OCI-LY7 (cell line): Measurements from ENCODE around the gene AREL1. TPM values are rescaled to one million over a fixed set of nuclear protein-coding genes. Genes with fewer than 3 reads are reported as not detected.
"Not testable (repeated sequence)": the region's sequence is repeated elsewhere in the genome, so short reads cannot be mapped to it uniquely, and the experiment has no call there.

ENCODE experiments used
- Bru-seq: library from RNA; stranded (reverse); fragments of 400-500 nt; gene quantifications from one replicate; lab custom pipeline; 2021; lab: Mats Ljungman, UMichigan
- BruChase-seq, 2 experiments: library from RNA; stranded (reverse); fragments of 400-500 nt; gene quantifications; one replicate each; lab custom pipeline; 2021; lab: Mats Ljungman, UMichigan
- BruUV-seq: library from RNA; stranded (reverse); fragments of 400-500 nt; replicated peaks from 2 replicates; lab custom pipeline; 2021; lab: Mats Ljungman, UMichigan
- CTCF ChIA-PET: fragments of 300-600 bp; sonication (Branson Sonifier 250); formaldehyde crosslinking; loops from one replicate; lab custom pipeline; 2022; ENCODE audit warnings: antibody characterized with exemption; ENCODE audit not compliant: unreplicated experiment; lab: Charles Lee
- POLR2A ChIA-PET: fragments of 300-600 bp; sonication (Branson Sonifier 250); formaldehyde crosslinking; loops from one replicate; lab custom pipeline; 2022; ENCODE audit warnings: antibody characterized with exemption; lab: Charles Lee
- DNase-seq: peaks from one replicate; pipeline ENCODE4 v3.0.0-alpha.2; 2015; ENCODE audit warnings: low spot score
- H2AFZ ChIP-seq: fragments of 200-600 bp; sonication (generic), shearing (Covaris generic); 2 replicates; pipeline ENCODE4 v1.6.1; 2014; ENCODE audit warnings: mild to moderate bottlenecking, antibody characterized with exemption, low read length, moderate library complexity
- H3K27ac ChIP-seq: fragments of 200-600 bp; sonication (generic); 2 replicates; pipeline ENCODE4 v1.5.1; 2014; ENCODE audit warnings: mixed run types, low read depth, mild to moderate bottlenecking, moderate library complexity, low read length, inconsistent platforms; ENCODE audit not compliant: poor library complexity, severe bottlenecking
- H3K36me3 ChIP-seq: fragments of 200-600 bp; sonication (generic); 2 replicates; pipeline ENCODE4 v1.6.1; 2014; ENCODE audit warnings: mild to moderate bottlenecking, antibody characterized with exemption, low read length, moderate library complexity, mixed read lengths; ENCODE audit not compliant: insufficient read depth
- H3K4me1 ChIP-seq: fragments of 200-600 bp; sonication (generic); 2 replicates; pipeline ENCODE4 v1.5.1; 2014; ENCODE audit warnings: mild to moderate bottlenecking, low read length; ENCODE audit not compliant: insufficient read depth, poor library complexity, severe bottlenecking
- H3K4me2 ChIP-seq: fragments of 200-600 bp; sonication (generic); 2 replicates; pipeline ENCODE4 v1.6.1; 2014; ENCODE audit warnings: mild to moderate bottlenecking, low read length
- H3K4me3 ChIP-seq: fragments of 200-600 bp; sonication (generic); 2 replicates; pipeline ENCODE4 v1.5.1; 2014; ENCODE audit warnings: mild to moderate bottlenecking, low read depth, low read length; ENCODE audit not compliant: poor library complexity, severe bottlenecking
- H3K79me2 ChIP-seq: fragments of 200-600 bp; sonication (generic); 2 replicates; pipeline ENCODE4 v1.6.1; 2016; ENCODE audit warnings: low read depth, mild to moderate bottlenecking, low read length, moderate library complexity, mixed read lengths; ENCODE audit not compliant: insufficient read depth
- H3K9me2 ChIP-seq: fragments of 200-600 bp; sonication (generic); 2 replicates; pipeline ENCODE4 v1.6.1; 2016; ENCODE audit warnings: mild to moderate bottlenecking, low read length, mixed read lengths; ENCODE audit not compliant: insufficient read depth
- H3K9me3 ChIP-seq: fragments of 200-600 bp; sonication (generic); 2 replicates; pipeline ENCODE4 v1.6.1; 2014; ENCODE audit warnings: mild to moderate bottlenecking, mixed run types, low read length, mixed read lengths
- H4K20me1 ChIP-seq: fragments of 200-600 bp; sonication (generic); 2 replicates; pipeline ENCODE4 v1.6.1; 2014; ENCODE audit warnings: mild to moderate bottlenecking, antibody characterized with exemption, low read length, moderate library complexity, mixed read lengths; ENCODE audit not compliant: insufficient read depth
- CTCF ChIP-seq: fragments of 200-600 bp; sonication (generic); conservative IDR thresholded peaks from 2 replicates; pipeline ENCODE4 v1.5.1; 2014; ENCODE audit warnings: mild to moderate bottlenecking, antibody characterized with exemption, low read length, moderate library complexity, mixed read lengths
- EZH2phosphoT487 ChIP-seq: fragments of 200-600 bp; sonication (generic); IDR thresholded peaks from 2 replicates; pipeline ENCODE4 v1.6.1; 2018; ENCODE audit warnings: low read depth, borderline replicate concordance, mild to moderate bottlenecking, mixed run types, antibody characterized with exemption, low read length, moderate library complexity, mixed read lengths
- intact Hi-C: fragments of 100-400 bp; cut with micrococcal nuclease; formaldehyde crosslinking; loops from one replicate; pipeline ENCODE4 v1.10.0; 2022; ENCODE audit not compliant: unreplicated experiment
- long read RNA-seq: library from polyadenylated mRNA; stranded (forward); transcript quantifications from one replicate; pipeline ENCODE4 v2.0.0, GENCODE V29; 2022
- total RNA-seq, 2 experiments: library from RNA; depleted of rRNA in 1 of 2; stranded (reverse); fragments of >200 nt in 1 of 2; shearing (Covaris generic) in 1 of 2; gene quantifications; 2 replicates each; pipeline ENCODE4 v1.2.3, GENCODE V29; 2014 to 2022

Gene AREL1, protein sequence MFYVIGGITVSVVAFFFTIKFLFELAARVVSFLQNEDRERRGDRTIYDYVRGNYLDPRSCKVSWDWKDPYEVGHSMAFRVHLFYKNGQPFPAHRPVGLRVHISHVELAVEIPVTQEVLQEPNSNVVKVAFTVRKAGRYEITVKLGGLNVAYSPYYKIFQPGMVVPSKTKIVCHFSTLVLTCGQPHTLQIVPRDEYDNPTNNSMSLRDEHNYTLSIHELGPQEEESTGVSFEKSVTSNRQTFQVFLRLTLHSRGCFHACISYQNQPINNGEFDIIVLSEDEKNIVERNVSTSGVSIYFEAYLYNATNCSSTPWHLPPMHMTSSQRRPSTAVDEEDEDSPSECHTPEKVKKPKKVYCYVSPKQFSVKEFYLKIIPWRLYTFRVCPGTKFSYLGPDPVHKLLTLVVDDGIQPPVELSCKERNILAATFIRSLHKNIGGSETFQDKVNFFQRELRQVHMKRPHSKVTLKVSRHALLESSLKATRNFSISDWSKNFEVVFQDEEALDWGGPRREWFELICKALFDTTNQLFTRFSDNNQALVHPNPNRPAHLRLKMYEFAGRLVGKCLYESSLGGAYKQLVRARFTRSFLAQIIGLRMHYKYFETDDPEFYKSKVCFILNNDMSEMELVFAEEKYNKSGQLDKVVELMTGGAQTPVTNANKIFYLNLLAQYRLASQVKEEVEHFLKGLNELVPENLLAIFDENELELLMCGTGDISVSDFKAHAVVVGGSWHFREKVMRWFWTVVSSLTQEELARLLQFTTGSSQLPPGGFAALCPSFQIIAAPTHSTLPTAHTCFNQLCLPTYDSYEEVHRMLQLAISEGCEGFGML
- total RNA-seq (2014; rRNA removed; shearing (Covaris generic)) = 27.4 and 30.5 TPM in 2 replicates
- 37.8 and 41.5 TPM in 2 replicates for total RNA-seq (2022)
- percentile 79 among the genes with signal in this experiment for Bru-seq, nascent RNA
- percentile 73 among the genes with signal in this experiment for BruChase-seq, experiment 1, labeled RNA remaining after a 6-hour chase
- percentile 77 among the genes with signal in this experiment for BruChase-seq, experiment 2, labeled RNA remaining after a 2-hour chase
- long read RNA-seq, full-length matches to known transcripts = 10 of 51 reads
- long read RNA-seq, partial matches to known transcripts = 14 of 51 reads
- long read RNA-seq, other reads (novel, unspliced or antisense) = 27 of 51 reads

DNA sequence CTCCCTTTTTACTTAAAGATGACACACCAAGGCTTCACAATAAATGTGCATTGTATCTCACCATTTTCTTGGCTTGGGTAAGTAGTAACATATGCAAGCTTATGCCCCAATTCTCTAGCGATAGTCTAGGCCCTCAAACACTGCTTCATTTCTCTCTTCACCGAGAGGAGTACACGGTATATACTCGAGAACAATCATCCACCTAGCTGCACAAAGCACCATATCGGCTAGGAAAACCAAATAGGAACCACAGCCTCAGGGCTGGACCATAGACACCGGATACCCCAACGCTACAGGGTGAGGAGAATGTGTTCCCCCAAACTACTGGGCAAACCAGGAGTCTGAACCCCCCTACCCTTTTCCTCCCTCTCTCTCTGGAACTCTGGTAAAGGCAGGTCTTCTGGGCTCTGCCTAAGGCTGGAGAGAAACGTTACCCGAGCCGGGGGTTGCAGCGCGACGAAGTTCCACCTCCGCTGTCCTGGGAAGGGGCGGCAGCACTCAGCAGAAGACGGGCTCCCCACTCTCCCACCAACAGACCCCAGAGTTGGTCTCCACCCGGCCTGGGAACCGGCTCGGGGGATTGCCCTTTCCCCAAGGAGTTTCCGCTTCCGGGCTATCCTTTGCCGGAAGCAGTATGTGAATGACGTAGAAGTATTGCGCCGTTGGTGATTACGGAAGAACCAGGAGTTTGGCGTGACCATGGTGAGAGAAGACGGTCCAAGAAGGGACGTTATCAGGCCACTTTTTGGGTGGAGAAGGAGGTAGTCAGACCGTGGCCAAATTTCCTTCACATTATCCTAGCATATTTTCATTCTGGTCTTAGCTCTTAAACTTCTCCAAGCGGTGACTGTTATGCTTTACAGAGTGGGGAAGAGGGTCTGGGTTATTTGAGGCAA, at the start of gene AREL1, which contains the start of gene FCF1:
Gene AREL1 (minus strand): TSS at position 582 of the 896 bp plus-strand sequence. CDS start 27,465 bp downstream, outside the sequence.
Gene FCF1 (plus strand): TSS at position 646 of the 896 bp plus-strand sequence. CDS start 54 bp downstream, at position 700.
- POLR2A ChIA-PET = interaction anchor here (0.6 to 0.8 kb wide), 3 partner anchors 21 to 443 kb away, joined by 3 to 4 read pairs (median 4); partner anchors contain the start of gene YLPM1
- H3K4me3 ChIP-seq = peak within 1 kb of the TSS; percentile 94
- H3K27ac ChIP-seq = peak within 1 kb of the TSS; percentile 13
- H3K79me2 ChIP-seq = peaks cover 65% of the 10 kb centered on the region
- H3K9me3 ChIP-seq = no peaks in the 10 kb centered on the region
- H3K36me3 ChIP-seq = peaks cover 27% of the 10 kb centered on the region; the same call in 1 of the 2 replicates
- peaks cover 6% of the 10 kb centered on the region; the same call in 1 of the 2 replicates for H4K20me1 ChIP-seq
- peak; percentile 91 for DNase-seq
- peak within 1 kb of the TSS; percentile 87 for H3K4me2 ChIP-seq
- BruUV-seq = TSS peak; percentile 78
- peaks cover 18% of the 10 kb centered on the region for H3K4me1 ChIP-seq
- CTCF ChIA-PET = no interaction called here
- TF ChIP-seq EZH2phosphoT487 = no peak
- H2AFZ ChIP-seq = peak within 1 kb of the TSS; percentile 79; the same call in 1 of the 2 replicates
- H3K9me2 ChIP-seq = no peaks in the 10 kb centered on the region
- intact Hi-C loops = no loop called here

DNA sequence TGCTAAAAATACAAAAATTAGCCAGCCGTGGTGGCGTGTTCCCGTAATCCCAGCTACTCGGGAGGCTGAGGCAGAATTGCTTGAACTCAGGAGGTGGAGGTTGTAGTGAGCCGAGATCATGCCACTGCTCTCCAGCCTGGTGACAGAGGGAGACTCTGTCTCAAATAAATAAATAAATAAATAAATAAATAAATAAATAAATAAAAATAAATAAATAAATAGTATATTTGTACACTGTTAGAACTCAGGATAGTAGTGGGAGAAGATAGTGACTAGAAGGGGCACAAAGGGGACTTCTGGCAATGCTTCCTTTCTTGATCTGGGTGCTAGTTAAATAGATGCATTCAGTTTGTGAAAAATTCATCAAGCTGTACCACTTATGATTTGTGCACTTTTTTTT, 45.6 kb upstream of the AREL1 start:
- intact Hi-C loops, H3K4me3 ChIP-seq, H3K4me2 ChIP-seq, H4K20me1 ChIP-seq, BruUV-seq, H3K79me2 ChIP-seq, DNase-seq, H3K36me3 ChIP-seq, H3K9me2 ChIP-seq, CTCF ChIA-PET, H2AFZ ChIP-seq, H3K9me3 ChIP-seq, H3K27ac ChIP-seq: not testable (repeated sequence)
- peaks cover 11% of the 10 kb centered on the region for H3K4me1 ChIP-seq
- POLR2A ChIA-PET = interaction anchor here (1.1 to 1.2 kb wide), 2 partner anchors 48 to 74 kb away, joined by 3 read pairs; no protein-coding TSS in a partner anchor

DNA sequence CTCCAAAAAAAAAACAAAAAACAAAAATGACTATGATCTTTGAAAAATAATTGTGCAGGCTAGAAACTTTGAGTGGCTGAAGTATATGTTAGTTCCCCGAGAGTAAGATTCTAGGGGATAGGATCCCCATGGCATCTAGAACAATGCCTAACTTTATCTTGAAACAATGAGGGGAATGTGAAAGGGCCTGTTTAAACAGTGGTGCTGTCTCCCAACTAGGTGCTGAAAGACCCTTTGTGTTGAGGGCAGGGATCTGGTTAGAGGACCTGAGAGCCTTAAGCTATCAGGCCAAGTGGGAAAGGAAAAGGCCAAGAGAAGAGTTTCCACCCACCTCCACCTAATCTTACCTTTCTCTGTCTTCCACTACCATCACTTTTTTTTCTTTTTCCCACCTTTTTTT, 43.4 kb upstream of the AREL1 start:
- H3K9me3 ChIP-seq = no peaks in the 10 kb centered on the region
- DNase-seq = no peak
- no peak overlapping the region for H2AFZ ChIP-seq
- no peak overlapping the region for H3K4me2 ChIP-seq
- no peaks in the 10 kb centered on the region for H3K4me1 ChIP-seq
- POLR2A ChIA-PET = interaction anchor here (0.6 to 1.5 kb wide), 3 partner anchors 22 to 46 kb away, joined by 3 read pairs; no protein-coding TSS in a partner anchor
- CTCF ChIA-PET = no interaction called here
- H3K36me3 ChIP-seq = no peaks in the 10 kb centered on the region
- no peak overlapping the region for H3K4me3 ChIP-seq
- H3K27ac ChIP-seq = no peak overlapping the region
- TF ChIP-seq CTCF (no peak), EZH2phosphoT487 (no peak)
- intact Hi-C loops = no loop called here
- no peaks in the 10 kb centered on the region for H4K20me1 ChIP-seq
- H3K79me2 ChIP-seq = no peaks in the 10 kb centered on the region
- BruUV-seq = no TSS peak
- H3K9me2 ChIP-seq = no peaks in the 10 kb centered on the region
